ENCODE measurements around the gene PLPP3. TPM values are rescaled to one million over a fixed set of nuclear protein-coding genes. Genes with fewer than 3 reads are reported as not detected.

PLPP3 gene
- total RNA-seq, 2 donors from 2014 or later, result 164 to 271 TPM

DNA sequence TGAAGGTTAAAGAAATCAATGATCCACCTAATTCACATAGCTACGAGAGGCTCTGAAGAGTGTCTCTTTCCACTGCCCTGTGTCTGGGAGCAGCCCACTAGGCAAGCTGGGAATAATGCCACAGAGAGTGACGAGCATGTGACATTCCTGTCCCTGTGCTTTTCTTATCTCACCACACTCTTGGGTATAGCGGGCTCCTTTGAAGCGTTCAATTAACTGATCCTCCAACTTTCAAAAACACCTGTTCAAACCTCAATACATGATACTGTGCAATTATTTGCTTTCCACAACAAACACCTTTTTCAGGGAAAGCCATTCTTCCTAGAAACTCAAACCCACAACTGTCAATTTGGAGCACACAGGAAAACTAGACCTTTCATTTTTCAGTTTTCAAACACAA lies 43.4 kb downstream of the PLPP3 start:
- ATAC-seq (ENCODE audit: insufficient number of reproducible peaks, low FRiP score, low read depth), result no peak
- no peak for DNase-seq (ENCODE audit: low spot score)
- H3K4me3 ChIP-seq, result no peak overlapping the region
- peaks cover 15 to 31% of the 10 kb centered on the region in 2 donors for H3K4me1 ChIP-seq (ENCODE audit: control insufficient read depth in 1 of 2, low read depth in 2 of 2)
- no peaks in the 10 kb centered on the region for H3K9me3 ChIP-seq
- no peaks in the 10 kb centered on the region for H3K27me3 ChIP-seq (replicated peaks; ENCODE audit: insufficient read depth)
- H3K36me3 ChIP-seq, result peaks cover 22% of the 10 kb centered on the region
- no peak overlapping the region for H3K27ac ChIP-seq
- TF ChIP-seq, protein P1, sequence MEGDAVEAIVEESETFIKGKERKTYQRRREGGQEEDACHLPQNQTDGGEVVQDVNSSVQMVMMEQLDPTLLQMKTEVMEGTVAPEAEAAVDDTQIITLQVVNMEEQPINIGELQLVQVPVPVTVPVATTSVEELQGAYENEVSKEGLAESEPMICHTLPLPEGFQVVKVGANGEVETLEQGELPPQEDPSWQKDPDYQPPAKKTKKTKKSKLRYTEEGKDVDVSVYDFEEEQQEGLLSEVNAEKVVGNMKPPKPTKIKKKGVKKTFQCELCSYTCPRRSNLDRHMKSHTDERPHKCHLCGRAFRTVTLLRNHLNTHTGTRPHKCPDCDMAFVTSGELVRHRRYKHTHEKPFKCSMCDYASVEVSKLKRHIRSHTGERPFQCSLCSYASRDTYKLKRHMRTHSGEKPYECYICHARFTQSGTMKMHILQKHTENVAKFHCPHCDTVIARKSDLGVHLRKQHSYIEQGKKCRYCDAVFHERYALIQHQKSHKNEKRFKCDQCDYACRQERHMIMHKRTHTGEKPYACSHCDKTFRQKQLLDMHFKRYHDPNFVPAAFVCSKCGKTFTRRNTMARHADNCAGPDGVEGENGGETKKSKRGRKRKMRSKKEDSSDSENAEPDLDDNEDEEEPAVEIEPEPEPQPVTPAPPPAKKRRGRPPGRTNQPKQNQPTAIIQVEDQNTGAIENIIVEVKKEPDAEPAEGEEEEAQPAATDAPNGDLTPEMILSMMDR (IDR thresholded peaks at IDR 0.05), result no peak

DNA sequence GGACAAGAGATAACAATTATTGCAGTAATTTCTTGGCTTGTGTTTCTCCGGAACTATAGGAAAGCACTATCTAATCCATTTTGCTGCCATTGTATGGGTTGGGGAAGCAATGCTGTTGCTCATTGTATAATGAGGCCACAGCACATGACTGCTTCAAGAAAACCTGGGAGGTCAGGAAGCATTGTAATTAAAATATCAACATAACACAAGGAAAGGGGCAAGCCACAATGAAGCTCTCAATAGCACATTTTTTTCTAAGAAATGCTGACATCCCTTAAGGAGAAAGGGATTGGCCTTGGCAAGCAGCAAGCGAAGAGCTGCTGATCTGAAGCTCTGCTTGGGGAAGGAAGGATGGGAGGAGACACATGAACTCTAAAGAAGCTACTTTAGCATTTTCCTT lies 44.0 kb downstream of the PLPP3 start:
- DNase-seq (ENCODE audit: low spot score), result no peak
- Histone ChIP-seq H3K9me3 (no peaks in the 10 kb centered on the region), H3K4me1 (ENCODE audit: control insufficient read depth in 1 of 2, low read depth in 2 of 2) (peaks cover 10 to 25% of the 10 kb centered on the region in 2 donors), H3K27me3 (replicated peaks; ENCODE audit: insufficient read depth) (no peaks in the 10 kb centered on the region), H3K36me3 (peaks cover 22% of the 10 kb centered on the region), H3K4me3 (no peak overlapping the region), H3K27ac (no peak overlapping the region)
- TF ChIP-seq, protein P1 (IDR thresholded peaks at IDR 0.05), result no peak
- ATAC-seq (ENCODE audit: insufficient number of reproducible peaks, low FRiP score, low read depth), result no peak

GRCh38 chr1:56534130-56534651 lies 45.2 kb downstream of the PLPP3 start:
- Histone ChIP-seq H3K27me3 (replicated peaks; ENCODE audit: insufficient read depth) (no peaks in the 10 kb centered on the region), H3K27ac (no peak overlapping the region), H3K9me3 (no peaks in the 10 kb centered on the region), H3K4me3 (no peak overlapping the region), H3K4me1 (ENCODE audit: control insufficient read depth in 1 of 2, low read depth in 2 of 2) (peaks cover under 1 to 14% of the 10 kb centered on the region in 2 donors), H3K36me3 (peaks cover 22% of the 10 kb centered on the region)
- no peak for DNase-seq (ENCODE audit: low spot score)
- no peak for ATAC-seq (ENCODE audit: insufficient number of reproducible peaks, low FRiP score, low read depth)
- TF ChIP-seq, protein P1 (IDR thresholded peaks at IDR 0.05), result no peak

GRCh38 chr1:56533621-56534020 lies 45.7 kb downstream of the PLPP3 start:
- Histone ChIP-seq H3K27ac (no peak overlapping the region), H3K4me1 (ENCODE audit: control insufficient read depth in 1 of 2, low read depth in 2 of 2) (peaks cover under 1 to 14% of the 10 kb centered on the region in 2 donors), H3K9me3 (no peaks in the 10 kb centered on the region), H3K36me3 (peaks cover 22% of the 10 kb centered on the region), H3K27me3 (replicated peaks; ENCODE audit: insufficient read depth) (no peaks in the 10 kb centered on the region), H3K4me3 (no peak overlapping the region)
- DNase-seq (ENCODE audit: low spot score) (no peak), ATAC-seq (ENCODE audit: insufficient number of reproducible peaks, low FRiP score, low read depth) (no peak)
- TF ChIP-seq, protein P1 (IDR thresholded peaks at IDR 0.05), result no peak

GRCh38 chr1:56533197-56533596 lies 46.2 kb downstream of the PLPP3 start:
- Histone ChIP-seq H3K9me3 (no peaks in the 10 kb centered on the region), H3K4me1 (ENCODE audit: control insufficient read depth in 1 of 2, low read depth in 2 of 2) (peaks cover 5 to 14% of the 10 kb centered on the region in 2 donors), H3K27me3 (replicated peaks; ENCODE audit: insufficient read depth) (no peaks in the 10 kb centered on the region), H3K36me3 (peaks cover 22% of the 10 kb centered on the region), H3K27ac (no peak overlapping the region), H3K4me3 (no peak overlapping the region)
- DNase-seq (ENCODE audit: low spot score) (no peak), ATAC-seq (ENCODE audit: insufficient number of reproducible peaks, low FRiP score, low read depth) (no peak)
- TF ChIP-seq, protein P1 (IDR thresholded peaks at IDR 0.05), result no peak

All from thoracic aorta (tissue), 2 donors.